GM12878 (cell line): Measurements from ENCODE around the gene BMP2K. TPM values are rescaled to one million over a fixed set of nuclear protein-coding genes. Genes with fewer than 3 reads are reported as not detected.

Source experiments
- ATAC-seq: fragments of 200-7000 bp; cut with Tn5 transposase; 3 replicates; pipeline ENCODE4 v1.9.1; 2020; ENCODE audit warnings: mild to moderate bottlenecking, moderate library complexity
- BruUV-seq: library from RNA; stranded (reverse); fragments of 400-500 nt; replicated peaks from 2 replicates; lab custom pipeline; 2021; lab: Mats Ljungman, UMichigan
- CTCF ChIA-PET: fragments of 300-600 bp; sonication (Branson Sonifier 250); formaldehyde crosslinking; extraction: SDS; loops from one replicate; lab custom pipeline; 2021; ENCODE audit warnings: inconsistent platforms; lab: Yijun Ruan, JAX
- POLR2A ChIA-PET: fragments of 350-600 bp; formaldehyde crosslinking; extraction: SDS; loops from one replicate; lab custom pipeline; 2021; ENCODE audit warnings: inconsistent platforms; lab: Charles Lee
- RAD21 ChIA-PET: fragments of 300-600 bp; sonication (Branson Sonifier 250); formaldehyde crosslinking; loops from one replicate; lab custom pipeline; 2023; ENCODE audit warnings: antibody characterized with exemption; ENCODE audit not compliant: unreplicated experiment; lab: Charles Lee
- SMC1A ChIA-PET: fragments of 300-600 bp; sonication (Branson Sonifier 250); formaldehyde crosslinking; loops from one replicate; lab custom pipeline; 2023; ENCODE audit not compliant: unreplicated experiment, uncharacterized antibody; lab: Charles Lee
- DNase-seq: peaks from one replicate; pipeline ENCODE4 v3.0.0-alpha.2; 2011; ENCODE audit warnings: low read depth, low spot score
- FAIRE-seq: peaks from 3 replicates; lab custom pipeline; 2011; peaks lifted over from hg19 to GRCh38; lab: Jason Lieb, UNC
- H2AFZ ChIP-seq: 2 replicates; pipeline ENCODE4 v1.6.0; 2011; ENCODE audit warnings: low read depth, low read length, control low read depth; ENCODE audit not compliant: control insufficient read depth
- H3K27ac ChIP-seq: 2 replicates; pipeline ENCODE4 v1.5.1; 2011; ENCODE audit warnings: control low read depth; ENCODE audit not compliant: control insufficient read depth, insufficient read depth
- H3K27me3 ChIP-seq, 2 experiments: replicated peaks in 1 of 2; 2 replicates each; pipeline versions ENCODE4 v1.6.0 to v1.6.1; 2011; ENCODE audit warnings: low read length in 1 of 2; ENCODE audit not compliant: control insufficient read depth in 2 of 2, insufficient read depth in 2 of 2
- H3K36me3 ChIP-seq, 2 experiments: 2 replicates each; pipeline ENCODE4 v1.5.1; 2011; ENCODE audit warnings: low read length in 1 of 2; ENCODE audit not compliant: control insufficient read depth in 2 of 2, insufficient read depth in 2 of 2
- H3K4me1 ChIP-seq: 2 replicates; pipeline ENCODE4 v1.6.1; 2011; ENCODE audit warnings: mild to moderate bottlenecking, low read length, moderate library complexity, mixed read lengths; ENCODE audit not compliant: control insufficient read depth, insufficient read depth
- H3K4me2 ChIP-seq: 2 replicates; pipeline ENCODE4 v1.6.0; 2011; ENCODE audit warnings: control low read depth; ENCODE audit not compliant: control insufficient read depth, insufficient read depth
- H3K4me3 ChIP-seq: fragments of 200-600 bp; sonication (generic); 2 replicates; pipeline ENCODE4 v1.5.1; 2016
- H3K79me2 ChIP-seq: 2 replicates; pipeline ENCODE4 v1.6.0; 2011; ENCODE audit warnings: low read length; ENCODE audit not compliant: control insufficient read depth, insufficient read depth
- H3K9ac ChIP-seq: 2 replicates; pipeline ENCODE4 v1.8.0; 2011; ENCODE audit warnings: low read length, control low read depth, mixed read lengths; ENCODE audit not compliant: control insufficient read depth, insufficient read depth
- H3K9me3 ChIP-seq: replicated peaks from 3 replicates; pipeline ENCODE4 v1.5.1; 2011; ENCODE audit warnings: mild to moderate bottlenecking, low read length; ENCODE audit not compliant: control insufficient read depth, insufficient read depth
- H4K20me1 ChIP-seq: 2 replicates; pipeline ENCODE4 v1.6.0; 2011; ENCODE audit not compliant: control insufficient read depth, insufficient read depth
- ASH2L ChIP-seq: fragments of 300-600, 200-600 bp; sonication (generic); IDR thresholded peaks from 2 replicates; pipeline ENCODE4 v1.6.1; 2017; ENCODE audit warnings: low read depth, mild to moderate bottlenecking, borderline replicate concordance
- EGR1 ChIP-seq, 2 experiments: IDR thresholded peaks; 1 replicate in 1 of 2; 2 replicates in 1 of 2; pipeline ENCODE4 v1.6.1; 2011 to 2012; ENCODE audit warnings: low read depth in 2 of 2, low read length in 2 of 2, borderline replicate concordance in 1 of 2, mild to moderate bottlenecking in 1 of 2, moderate library complexity in 1 of 2
- FOXK2 ChIP-seq: fragments of 450-650 bp; IDR thresholded peaks from 2 replicates; pipeline ENCODE4 v1.6.1; 2017; ENCODE audit warnings: mild to moderate bottlenecking, moderate library complexity
- GATAD2B ChIP-seq: fragments of 450-650 bp; conservative IDR thresholded peaks from 2 replicates; pipeline ENCODE4 v1.6.1; 2017; ENCODE audit warnings: low read depth, mild to moderate bottlenecking, moderate library complexity
- KDM1A ChIP-seq: fragments of 200-600 bp; sonication (generic); IDR thresholded peaks from 2 replicates; pipeline ENCODE4 v1.6.1; 2016; ENCODE audit warnings: borderline replicate concordance
- NR2C1 ChIP-seq: fragments of 450-650 bp; IDR thresholded peaks from 2 replicates; pipeline ENCODE4 v1.6.1; 2017; ENCODE audit warnings: antibody characterized with exemption, mild to moderate bottlenecking, moderate library complexity
- RUNX3 ChIP-seq: IDR thresholded peaks from 2 replicates; pipeline ENCODE4 v1.6.1; 2012; ENCODE audit warnings: low read length, inconsistent platforms
- SREBF2 ChIP-seq: IDR thresholded peaks from 2 replicates; pipeline ENCODE4 v1.6.1; 2012; ENCODE audit warnings: mild to moderate bottlenecking, low read length
- YBX1 ChIP-seq: fragments of 450-650 bp; IDR thresholded peaks from 2 replicates; pipeline ENCODE4 v1.6.1; 2016; ENCODE audit warnings: antibody characterized with exemption
- WGBS: methylation state at CpG from one replicate; pipeline ENCODE4 v1.1.6; 2016; ENCODE audit warnings: low lambda C conversion rate; ENCODE audit not compliant: insufficient replicate concordance, insufficient coverage; ENCODE audit errors: missing lambda C conversion rate; 5-methylcytosine and 5-hydroxymethylcytosine counted together
- in situ Hi-C: fragments of 300-500 bp; cut with MboI; formaldehyde crosslinking; loops from 9 replicates; pipeline ENCODE4 v1.14.3; 2018; ENCODE audit warnings: mixed read lengths
- intact Hi-C: fragments of 100-400 bp; cut with micrococcal nuclease; formaldehyde crosslinking; loops from one replicate; pipeline ENCODE4 v1.14.2; 2022; ENCODE audit not compliant: unreplicated experiment
- polyA plus RNA-seq, 11 experiments: library from polyadenylated mRNA; depleted of rRNA in 4 of 11; unstranded in 6 of 11; stranded (reverse) in 5 of 11; fragments of >200 nt; fragmentation: Nextera tagmentation in 4 of 11; fragmentation: Illumina TruSeq in 1 of 11; extraction: Ambion mirVana in 4 of 11; extraction: Trizol in 1 of 11; gene quantifications; 1 replicate in 1 of 11; 2 replicates in 10 of 11; pipeline versions ENCODE4 v1.2.1 to v1.2.3, GENCODE V29; 2011 to 2016; ENCODE audit warnings: inconsistent platforms in 2 of 11, missing spikeins in 2 of 11, low read depth in 1 of 11
- total RNA-seq, 4 experiments: library from RNA; depleted of rRNA in 3 of 4; stranded (reverse); fragments of >200 nt in 3 of 4; fragmentation: Illumina TruSeq in 1 of 4; extraction: Trizol in 1 of 4; gene quantifications; 2 replicates each; pipeline versions ENCODE4 v1.2.1 to v1.2.3, GENCODE V29; 2013 to 2021
- TF ChIP-seq, protein P1 (sequence below): IDR thresholded peaks from 2 replicates; pipeline ENCODE4 v1.6.1; 2012; ENCODE audit warnings: low read depth, low read length, improper control_type of control experiment
- TF ChIP-seq, protein P2 (sequence below): fragments of 150-350 bp; IDR thresholded peaks from 2 replicates; pipeline ENCODE4 v1.6.1; 2016; ENCODE audit warnings: low read depth, low read length

The BMP2K gene
- total and polyA plus RNA-seq, 10 of the 15 experiments (the other 5 are each of a cell fraction or from before 2014, with no cell fraction given), result 3.3 to 84.6 (median 24.8) TPM

DNA sequence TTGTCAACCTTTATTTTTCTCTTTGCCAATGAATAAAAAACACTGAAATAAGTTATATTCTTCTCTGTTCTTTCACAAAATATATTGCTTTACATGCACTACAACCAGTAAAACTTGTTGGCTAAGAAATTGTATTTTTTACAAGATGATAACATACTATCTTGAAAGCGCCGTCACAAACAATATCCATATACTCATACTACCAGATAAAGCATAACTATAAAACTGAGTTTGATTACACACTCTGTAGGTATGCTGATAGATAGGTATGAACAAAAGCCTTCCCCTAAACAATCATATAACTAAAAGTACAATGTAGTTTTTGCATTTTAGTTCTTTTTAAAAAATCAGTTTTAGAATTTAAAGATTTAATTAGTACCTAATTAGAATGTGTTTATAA lies 13.6 kb upstream of the BMP2K start (continued):
- no peak for TF ChIP-seq RUNX3
- TF ChIP-seq SREBF2, result no peak

DNA sequence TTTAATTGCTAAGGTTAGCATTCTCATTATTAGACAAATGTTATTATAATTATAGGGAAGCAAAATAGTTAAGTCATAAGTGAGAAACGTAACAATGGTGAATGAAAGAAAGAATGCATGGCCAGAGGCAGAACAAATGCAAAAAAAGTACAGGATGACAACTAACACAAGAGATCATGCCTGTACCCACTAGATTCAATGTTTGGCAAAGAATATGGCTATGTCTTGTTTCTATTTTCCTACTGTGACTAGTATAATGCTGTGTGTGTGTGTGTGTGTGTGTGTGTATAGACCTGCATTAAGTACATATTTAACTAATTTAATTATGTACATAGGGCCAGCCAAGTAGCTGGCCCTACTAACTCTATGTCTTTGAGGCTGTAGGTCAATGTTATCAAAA lies 12.9 kb upstream of the BMP2K start:
- ATAC-seq (no peak), DNase-seq (no peak), FAIRE-seq (no peak)
- H2AFZ ChIP-seq, result no peak overlapping the region
- intact Hi-C loops (no loop called here), in situ Hi-C loops (loop anchor here (25.0 kb wide), 1 partner anchor 1299 kb away; the partner anchor contains the start of gene ANTXR2)
- no TSS peak for BruUV-seq
- no peaks in the 10 kb centered on the region for H3K9me3 ChIP-seq
- ChIA-PET POLR2A (interaction anchor here (1.4 kb wide), 1 partner anchor 9 kb away, joined by 4 read pairs; no protein-coding TSS in a partner anchor), SMC1A (interaction anchor here (0.6 to 2.4 kb wide), 2 partner anchors 10 to 1280 kb away, joined by 3 to 8 read pairs; no protein-coding TSS in a partner anchor), RAD21 (no interaction called here)
- no peaks in the 10 kb centered on the region for H4K20me1 ChIP-seq
- TF ChIP-seq NR2C1, result no peak
- TF ChIP-seq, protein P1, sequence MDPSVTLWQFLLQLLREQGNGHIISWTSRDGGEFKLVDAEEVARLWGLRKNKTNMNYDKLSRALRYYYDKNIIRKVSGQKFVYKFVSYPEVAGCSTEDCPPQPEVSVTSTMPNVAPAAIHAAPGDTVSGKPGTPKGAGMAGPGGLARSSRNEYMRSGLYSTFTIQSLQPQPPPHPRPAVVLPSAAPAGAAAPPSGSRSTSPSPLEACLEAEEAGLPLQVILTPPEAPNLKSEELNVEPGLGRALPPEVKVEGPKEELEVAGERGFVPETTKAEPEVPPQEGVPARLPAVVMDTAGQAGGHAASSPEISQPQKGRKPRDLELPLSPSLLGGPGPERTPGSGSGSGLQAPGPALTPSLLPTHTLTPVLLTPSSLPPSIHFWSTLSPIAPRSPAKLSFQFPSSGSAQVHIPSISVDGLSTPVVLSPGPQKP, result no peak
- no peak for TF ChIP-seq ASH2L
- TF ChIP-seq, protein P2, sequence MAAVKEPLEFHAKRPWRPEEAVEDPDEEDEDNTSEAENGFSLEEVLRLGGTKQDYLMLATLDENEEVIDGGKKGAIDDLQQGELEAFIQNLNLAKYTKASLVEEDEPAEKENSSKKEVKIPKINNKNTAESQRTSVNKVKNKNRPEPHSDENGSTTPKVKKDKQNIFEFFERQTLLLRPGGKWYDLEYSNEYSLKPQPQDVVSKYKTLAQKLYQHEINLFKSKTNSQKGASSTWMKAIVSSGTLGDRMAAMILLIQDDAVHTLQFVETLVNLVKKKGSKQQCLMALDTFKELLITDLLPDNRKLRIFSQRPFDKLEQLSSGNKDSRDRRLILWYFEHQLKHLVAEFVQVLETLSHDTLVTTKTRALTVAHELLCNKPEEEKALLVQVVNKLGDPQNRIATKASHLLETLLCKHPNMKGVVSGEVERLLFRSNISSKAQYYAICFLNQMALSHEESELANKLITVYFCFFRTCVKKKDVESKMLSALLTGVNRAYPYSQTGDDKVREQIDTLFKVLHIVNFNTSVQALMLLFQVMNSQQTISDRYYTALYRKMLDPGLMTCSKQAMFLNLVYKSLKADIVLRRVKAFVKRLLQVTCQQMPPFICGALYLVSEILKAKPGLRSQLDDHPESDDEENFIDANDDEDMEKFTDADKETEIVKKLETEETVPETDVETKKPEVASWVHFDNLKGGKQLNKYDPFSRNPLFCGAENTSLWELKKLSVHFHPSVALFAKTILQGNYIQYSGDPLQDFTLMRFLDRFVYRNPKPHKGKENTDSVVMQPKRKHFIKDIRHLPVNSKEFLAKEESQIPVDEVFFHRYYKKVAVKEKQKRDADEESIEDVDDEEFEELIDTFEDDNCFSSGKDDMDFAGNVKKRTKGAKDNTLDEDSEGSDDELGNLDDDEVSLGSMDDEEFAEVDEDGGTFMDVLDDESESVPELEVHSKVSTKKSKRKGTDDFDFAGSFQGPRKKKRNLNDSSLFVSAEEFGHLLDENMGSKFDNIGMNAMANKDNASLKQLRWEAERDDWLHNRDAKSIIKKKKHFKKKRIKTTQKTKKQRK, result no peak
- no peak for TF ChIP-seq KDM1A
- TF ChIP-seq EGR1 (IDR thresholded peaks at IDR 0.05; ENCODE audit: borderline replicate concordance in 1 of 2, low read depth in 2 of 2, low read length in 2 of 2), result no peak
- no peak for TF ChIP-seq FOXK2
- TF ChIP-seq GATAD2B, result no peak
- no peak for TF ChIP-seq YBX1
- TF ChIP-seq, all 136 proteins: peak for 0
- H3K4me2 ChIP-seq, result no peak overlapping the region
- no peaks in the 10 kb centered on the region for H3K79me2 ChIP-seq
- H3K4me1 ChIP-seq, result peaks cover 27% of the 10 kb centered on the region
- no peaks in the 10 kb centered on the region for H3K27me3 ChIP-seq
- H3K9ac ChIP-seq, result no peak overlapping the region
- H3K27ac ChIP-seq, result no peak overlapping the region
- H3K4me3 ChIP-seq, result no peak overlapping the region
- no peaks in the 10 kb centered on the region for H3K36me3 ChIP-seq
- WGBS, result 95% methylated on average over 1 of the region's 1 CpG
- CTCF ChIA-PET, result interaction anchor here (0.8 to 1.6 kb wide), 2 partner anchors 26 to 101 kb away, joined by 3 to 7 read pairs; no protein-coding TSS in a partner anchor
